GM12874 (cell line): ENCODE results near the gene HOXA11.

ENCODE experiments used
- TF ChIP-seq, protein P1 (sequence below): IDR thresholded peaks from 2 replicates; pipeline ENCODE4 v1.5.1; 2011; ENCODE audit warnings: low read depth, mild to moderate bottlenecking, control low read depth, low read length, moderate library complexity; ENCODE audit not compliant: insufficient read depth

HOXA11 gene

DNA sequence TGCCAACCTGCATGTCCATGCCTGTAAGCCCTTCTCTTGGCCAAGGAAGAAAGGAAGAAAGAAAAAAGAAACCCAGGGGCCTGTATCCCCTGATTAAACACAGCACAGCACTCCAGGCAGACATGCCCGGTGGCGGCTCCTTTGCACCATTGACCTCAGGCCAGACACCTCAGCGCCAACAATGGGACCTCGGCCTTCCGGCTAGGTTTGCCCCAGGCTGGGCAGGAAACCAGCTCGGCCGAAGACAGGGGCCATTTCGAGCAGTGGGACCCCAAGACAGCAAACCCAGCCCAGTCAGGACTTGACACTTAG, 13.8 kb downstream of the HOXA11 start:
- TF ChIP-seq, protein P1, sequence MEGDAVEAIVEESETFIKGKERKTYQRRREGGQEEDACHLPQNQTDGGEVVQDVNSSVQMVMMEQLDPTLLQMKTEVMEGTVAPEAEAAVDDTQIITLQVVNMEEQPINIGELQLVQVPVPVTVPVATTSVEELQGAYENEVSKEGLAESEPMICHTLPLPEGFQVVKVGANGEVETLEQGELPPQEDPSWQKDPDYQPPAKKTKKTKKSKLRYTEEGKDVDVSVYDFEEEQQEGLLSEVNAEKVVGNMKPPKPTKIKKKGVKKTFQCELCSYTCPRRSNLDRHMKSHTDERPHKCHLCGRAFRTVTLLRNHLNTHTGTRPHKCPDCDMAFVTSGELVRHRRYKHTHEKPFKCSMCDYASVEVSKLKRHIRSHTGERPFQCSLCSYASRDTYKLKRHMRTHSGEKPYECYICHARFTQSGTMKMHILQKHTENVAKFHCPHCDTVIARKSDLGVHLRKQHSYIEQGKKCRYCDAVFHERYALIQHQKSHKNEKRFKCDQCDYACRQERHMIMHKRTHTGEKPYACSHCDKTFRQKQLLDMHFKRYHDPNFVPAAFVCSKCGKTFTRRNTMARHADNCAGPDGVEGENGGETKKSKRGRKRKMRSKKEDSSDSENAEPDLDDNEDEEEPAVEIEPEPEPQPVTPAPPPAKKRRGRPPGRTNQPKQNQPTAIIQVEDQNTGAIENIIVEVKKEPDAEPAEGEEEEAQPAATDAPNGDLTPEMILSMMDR: no peak

DNA sequence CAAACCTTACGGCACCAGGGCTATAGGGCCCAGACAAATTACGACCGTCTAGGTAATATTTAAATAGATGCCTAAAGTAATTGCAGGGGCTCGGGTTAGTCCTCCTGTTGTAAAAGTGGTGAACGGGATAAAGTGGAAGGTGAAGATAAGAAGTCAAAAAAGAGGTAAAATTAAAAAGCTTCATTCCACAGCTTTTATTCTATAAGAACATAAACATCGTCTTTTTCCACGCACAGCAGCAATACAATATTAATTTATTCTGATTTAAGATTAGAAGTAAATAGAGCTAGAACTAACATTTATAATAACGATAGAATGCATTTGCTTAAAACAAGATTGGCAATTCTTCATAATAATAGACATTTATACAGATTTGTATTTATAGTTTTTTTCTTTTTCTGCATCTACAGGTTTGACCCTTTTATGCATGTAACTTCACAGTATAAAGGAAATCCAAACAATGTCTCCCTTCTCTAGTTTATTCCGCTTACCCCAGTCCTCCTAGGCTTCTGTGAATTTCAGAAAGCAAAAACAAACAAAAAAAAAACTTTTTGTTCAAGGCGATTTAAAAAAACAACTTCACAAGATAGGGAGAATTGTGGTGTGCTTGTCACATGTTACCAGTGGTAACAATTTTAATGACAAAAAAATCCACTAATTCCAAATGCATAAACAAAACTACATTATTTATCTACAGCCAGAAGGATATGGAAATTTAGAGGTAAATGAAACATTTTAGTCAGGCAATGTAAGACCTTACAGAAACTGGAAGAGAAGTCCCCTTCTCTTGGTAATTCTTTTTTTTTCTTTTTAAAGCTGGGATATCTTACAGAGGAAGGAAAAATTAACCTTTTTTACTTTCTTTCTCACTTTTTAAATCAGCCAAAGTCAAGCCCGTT, 14.4 kb downstream of the HOXA11 start:
- TF ChIP-seq, protein P1: no peak

DNA sequence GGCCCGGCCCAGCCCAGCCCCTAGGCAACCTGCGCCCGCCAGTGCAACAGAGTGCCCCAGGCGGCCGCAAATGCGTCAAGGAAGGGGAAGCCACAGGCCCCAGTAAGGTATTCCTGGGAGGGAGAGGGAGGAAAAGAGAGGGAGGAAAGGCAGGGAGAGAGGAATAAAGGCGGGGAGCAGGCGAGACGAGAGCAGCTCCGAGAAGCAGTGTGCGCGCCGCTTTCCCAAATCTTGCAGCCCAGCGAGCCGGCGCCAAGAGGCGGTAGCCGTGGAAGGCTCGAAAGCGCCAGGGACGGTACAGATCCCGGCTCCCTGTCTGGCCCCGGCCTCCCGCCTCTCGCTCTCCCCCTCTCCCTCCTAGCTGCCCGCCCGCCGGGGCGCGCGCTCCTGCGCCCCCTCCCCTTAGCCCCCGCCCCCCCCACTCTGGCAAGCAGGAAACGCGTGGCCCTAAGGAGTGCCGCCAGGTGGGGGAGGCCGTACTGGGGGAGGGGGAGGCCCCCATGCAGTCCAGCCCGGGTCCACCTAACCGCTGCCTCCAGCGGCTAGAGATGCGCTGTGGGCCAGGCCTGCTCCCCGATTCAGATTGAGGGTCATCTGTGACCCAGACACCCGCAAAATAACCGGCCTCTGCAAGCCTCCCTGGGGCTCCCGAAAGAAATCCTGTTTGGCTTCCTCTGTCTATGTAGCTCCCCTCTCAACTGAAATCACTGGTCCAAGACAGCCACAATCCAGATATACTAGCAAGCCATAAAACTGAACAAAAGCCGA, 15.2 kb downstream of the HOXA11 start:
- TF ChIP-seq, protein P1: no peak

GRCh38 chr7:27168265-27168947, 16.6 kb downstream of the HOXA11 start:
- TF ChIP-seq, protein P1: no peak

- TF ChIP-seq, protein P1: no peak
These were observed 17.1 kb downstream of the HOXA11 start for GRCh38 chr7:27167916-27168264.

DNA sequence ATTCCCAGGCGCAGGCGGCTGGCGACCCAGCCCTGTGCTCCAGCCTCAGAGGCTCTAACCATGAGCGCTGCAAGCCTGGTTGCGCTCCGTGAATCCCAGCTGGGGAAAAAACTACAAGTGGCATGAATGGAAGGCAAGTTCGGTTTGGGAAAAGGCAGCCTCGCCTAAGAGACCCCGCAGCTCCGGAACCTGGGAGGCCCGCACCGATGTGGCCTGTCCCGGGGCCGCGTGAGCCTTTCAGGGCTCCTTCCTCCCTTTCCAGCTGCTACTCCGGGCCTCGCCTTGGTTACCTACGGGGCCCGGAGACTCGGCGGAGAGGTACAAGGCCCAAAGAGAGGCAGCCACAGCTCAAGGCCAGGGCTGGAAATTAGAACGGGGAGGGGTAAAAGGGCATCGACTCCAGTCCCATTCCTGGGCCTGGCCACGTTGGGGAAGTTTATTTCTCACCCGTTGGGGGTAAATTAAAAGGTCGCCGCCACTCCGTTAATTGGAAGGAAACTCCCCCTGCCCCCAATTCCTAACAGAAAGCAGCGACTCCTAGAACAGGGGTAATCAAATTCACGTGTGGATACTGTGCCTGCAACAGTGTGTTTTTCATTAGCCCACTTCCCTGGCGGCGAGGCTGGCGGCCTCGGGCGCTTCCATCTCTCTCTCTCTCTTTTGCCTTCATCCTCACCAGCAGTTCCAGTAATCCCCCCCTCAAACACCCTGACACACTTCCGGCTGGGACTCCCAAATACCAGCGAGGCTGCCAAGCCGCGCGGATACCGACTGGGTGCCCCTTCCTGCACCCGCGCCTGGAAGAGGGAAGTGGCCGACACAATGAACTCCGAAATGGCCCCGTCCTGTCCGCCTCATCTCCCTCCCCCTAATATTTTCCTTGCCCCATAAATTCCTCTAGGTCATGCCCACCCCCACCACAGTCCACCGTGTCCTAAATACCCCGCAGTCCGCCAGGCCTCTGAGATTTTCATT, 18.2 kb downstream of the HOXA11 start:
- TF ChIP-seq, protein P1: no peak
